K562 (cell line): ENCODE results near the gene TMEM151A. TPM values are rescaled to one million over a fixed set of nuclear protein-coding genes. Genes with fewer than 3 reads are reported as not detected.
A peak's percentile ranks its signal among the peaks of the same experiment; 100 is the strongest.

Experiments used
- ATF7 ChIP-seq: fragments of 450-650 bp; IDR thresholded peaks from 2 replicates; pipeline ENCODE4 v1.7.1; 2014; ENCODE audit warnings: mild to moderate bottlenecking, moderate library complexity
- BHLHE40 ChIP-seq: IDR thresholded peaks from 2 replicates; pipeline ENCODE4 v1.6.1; 2011; ENCODE audit warnings: low read length, improper control_type of control experiment
- CEBPG ChIP-seq, 3 experiments: fragments of 200-800 bp in 1 of 3; sonication (Bioruptor generic) in 1 of 3; sonication (generic) in 1 of 3; formaldehyde crosslinking in 1 of 3; IDR thresholded peaks in 2 of 3; conservative IDR thresholded peaks in 1 of 3; 2 replicates each; pipeline versions ENCODE4 v1.6.1 to v1.8.0; 2016 to 2022; ENCODE audit warnings: missing compliant biosample characterization in 2 of 3, missing genetic modification characterization in 2 of 3, mild to moderate bottlenecking in 1 of 3, missing genetic modification reagents in 1 of 3
- EP400 ChIP-seq: fragments of 450-650 bp; IDR thresholded peaks from 2 replicates; pipeline ENCODE4 v1.6.1; 2017; ENCODE audit warnings: antibody characterized with exemption, mild to moderate bottlenecking, moderate library complexity
- FOXM1 ChIP-seq, 2 experiments: fragments of 450-650 bp in 1 of 2; sonication (generic) in 1 of 2; formaldehyde crosslinking in 1 of 2; IDR thresholded peaks; 2 replicates each; pipeline versions ENCODE4 v1.6.1 to v1.9.0; 2017 to 2022; ENCODE audit warnings: low read depth in 2 of 2, mild to moderate bottlenecking in 2 of 2, missing genetic modification reagents in 1 of 2, moderate library complexity in 1 of 2
- HCFC1 ChIP-seq: IDR thresholded peaks from 2 replicates; pipeline ENCODE4 v1.6.1; 2012; ENCODE audit warnings: low read depth, low read length, improper control_type of control experiment
- HMG20A ChIP-seq: fragments of 450-650 bp; formaldehyde crosslinking; conservative IDR thresholded peaks from 2 replicates; pipeline ENCODE4 v1.4.0; 2020; ENCODE audit warnings: mild to moderate bottlenecking, mixed read lengths
- KLF6 ChIP-seq: fragments of 250-450 bp; sonication (Bioruptor Pico); IDR thresholded peaks from 2 replicates; pipeline ENCODE4 v1.4.0; 2020; ENCODE audit warnings: mild to moderate bottlenecking, moderate library complexity, borderline replicate concordance
- MTA2 ChIP-seq: fragments of 450-650 bp; IDR thresholded peaks from 2 replicates; pipeline ENCODE4 v1.6.1; 2016; ENCODE audit warnings: low read depth
- NR2C1 ChIP-seq, 2 experiments: fragments of 450-650 bp; IDR thresholded peaks; 2 replicates each; pipeline ENCODE4 v1.6.1; 2017; ENCODE audit warnings: mild to moderate bottlenecking in 2 of 2, antibody characterized with exemption in 1 of 2, inconsistent platforms in 1 of 2, missing compliant biosample characterization in 1 of 2, missing genetic modification characterization in 1 of 2
- OTX1 ChIP-seq: fragments of 450-650 bp; formaldehyde crosslinking; IDR thresholded peaks from 2 replicates; pipeline ENCODE4 v1.4.0; 2022; ENCODE audit warnings: mild to moderate bottlenecking
- PML ChIP-seq: IDR thresholded peaks from 2 replicates; pipeline ENCODE4 v1.6.1; 2012; ENCODE audit warnings: low read length, inconsistent platforms
- SRF ChIP-seq, 2 experiments: fragments of 250-450, 450-650 bp in 1 of 2; sonication (Bioruptor Pico) in 1 of 2; sonication (generic) in 1 of 2; formaldehyde crosslinking; IDR thresholded peaks; 2 replicates each; pipeline versions ENCODE4 v1.5.0 to v1.5.1; 2020 to 2022; ENCODE audit warnings: mild to moderate bottlenecking in 1 of 2, missing genetic modification reagents in 1 of 2
- SUPT5H ChIP-seq: fragments of 450-650 bp; IDR thresholded peaks from 2 replicates; pipeline ENCODE4 v1.6.1; 2016
- ZFPM2 ChIP-seq: fragments of 250-450 bp; sonication (Bioruptor Pico); IDR thresholded peaks from 2 replicates; pipeline ENCODE4 v1.5.1; 2022; ENCODE audit warnings: mild to moderate bottlenecking
- ZFX ChIP-seq: sonication (generic); formaldehyde crosslinking; IDR thresholded peaks from 2 replicates; pipeline ENCODE4 v1.8.0; 2022; ENCODE audit warnings: mild to moderate bottlenecking, missing genetic modification reagents, moderate library complexity
- polyA plus RNA-seq, 8 experiments: library from polyadenylated mRNA; depleted of rRNA in 4 of 8; stranded (reverse) in 5 of 8; unstranded in 3 of 8; fragments of >200 nt; fragmentation: Nextera tagmentation in 2 of 8; fragmentation: Illumina TruSeq in 1 of 8; extraction: Ambion mirVana in 2 of 8; extraction: Trizol in 1 of 8; gene quantifications; 2 replicates each; pipeline versions ENCODE4 v1.2.1 to v1.2.3, GENCODE V29; 2011 to 2014; ENCODE audit warnings: inconsistent platforms in 1 of 8, missing spikeins in 1 of 8
- total RNA-seq, 7 experiments: library from RNA; depleted of rRNA in 6 of 7; stranded (reverse); fragments of >200 nt in 6 of 7; fragmentation: Illumina TruSeq in 2 of 7; extraction: Trizol in 2 of 7; gene quantifications; 2 replicates each; pipeline versions ENCODE4 v1.2.1 to v1.2.3, GENCODE V29; 2011 to 2021; ENCODE audit warnings: low replicate concordance in 1 of 7
- TF ChIP-seq, protein P1 (sequence below): sonication (generic); formaldehyde crosslinking; IDR thresholded peaks from 2 replicates; pipeline ENCODE4 v1.8.0; 2022; ENCODE audit warnings: missing genetic modification reagents, mild to moderate bottlenecking, moderate library complexity, borderline replicate concordance
- TF ChIP-seq, protein P2 (sequence below): fragments of 450-650 bp; formaldehyde crosslinking; IDR thresholded peaks from 2 replicates; pipeline ENCODE4 v1.4.0; 2020; ENCODE audit warnings: mild to moderate bottlenecking, moderate library complexity
- TF ChIP-seq, protein P3 (sequence below): fragments of 250-450 bp; sonication (Bioruptor Pico); IDR thresholded peaks from 2 replicates; pipeline ENCODE4 v1.8.0; 2021; ENCODE audit warnings: borderline replicate concordance, mild to moderate bottlenecking, moderate library complexity; ENCODE audit not compliant: poor library complexity, severe bottlenecking
- TF ChIP-seq, protein P4 (sequence below): fragments of 250-450 bp; sonication (Bioruptor Pico); IDR thresholded peaks from 2 replicates; pipeline ENCODE4 v1.9.0; 2021; ENCODE audit warnings: mild to moderate bottlenecking

TMEM151A gene
- total and polyA plus RNA-seq, 9 of the 15 experiments (the other 6 are each of a cell fraction or from before 2014, with no cell fraction given) = not detected

DNA sequence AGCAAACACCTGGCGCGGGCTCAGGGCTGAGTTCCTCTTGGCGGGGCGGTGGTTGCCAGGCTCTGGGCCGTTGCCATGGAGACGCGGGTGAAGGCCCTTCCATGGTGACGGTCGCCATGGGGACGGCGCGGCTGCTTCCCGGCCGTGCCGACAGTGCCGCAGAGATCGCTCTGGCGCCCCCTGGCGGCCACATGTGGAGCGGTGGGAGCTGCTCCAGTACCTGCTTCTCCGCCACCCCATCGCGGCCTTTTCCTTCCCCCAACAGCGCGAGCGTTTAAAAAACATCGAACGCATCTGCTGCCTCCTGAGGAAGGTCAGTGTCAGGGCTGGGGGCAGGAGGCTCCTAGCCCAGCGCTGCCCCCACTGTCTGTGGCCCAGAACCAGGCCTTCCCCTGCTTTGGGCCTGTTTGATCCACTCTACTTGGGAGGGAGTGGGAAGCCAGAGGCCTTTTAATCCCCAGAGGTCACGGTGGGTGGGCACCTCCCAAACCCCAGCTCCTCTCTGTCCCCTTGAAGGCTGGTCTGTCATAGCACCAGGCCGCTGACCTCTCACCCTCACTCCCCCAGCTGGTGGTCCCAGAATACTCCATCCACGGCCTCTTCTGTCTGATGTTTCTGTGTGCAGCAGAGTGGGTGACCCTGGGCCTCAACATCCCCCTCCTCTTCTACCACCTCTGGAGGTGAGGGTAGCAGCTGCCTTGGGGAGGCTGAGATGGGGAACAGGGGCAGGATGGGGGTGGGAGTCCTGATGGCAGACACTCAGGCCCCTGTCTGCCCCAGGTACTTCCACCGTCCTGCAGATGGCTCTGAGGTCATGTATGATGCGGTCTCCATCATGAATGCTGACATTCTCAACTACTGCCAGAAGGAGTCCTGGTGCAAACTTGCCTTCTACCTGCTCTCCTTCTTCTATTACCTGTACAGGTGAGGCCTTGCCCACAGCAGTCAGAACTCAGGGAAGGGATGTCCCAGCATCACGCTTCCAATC lies 8.9 kb upstream of the TMEM151A start (continued):
- no peak for TF ChIP-seq KLF6
- no peak for TF ChIP-seq ZFPM2
- no peak for TF ChIP-seq FOXM1 (IDR thresholded peaks at IDR 0.05; ENCODE audit: low read depth)
- TF ChIP-seq FOXM1 (CRISPR knock-in tag; IDR thresholded peaks at IDR 0.05; ENCODE audit: low read depth) = 0 out of 2 replicates have a peak, but pooled peaks have one; percentile 7
- TF ChIP-seq ATF7 = peak; percentile 61
- no peak for TF ChIP-seq EP400
- TF ChIP-seq OTX1 (CRISPR knock-in tag) = peak; percentile 25; the same call in 1 of the 2 replicates
- no peak for TF ChIP-seq CEBPG (CRISPR knock-in tag; IDR thresholded peaks at IDR 0.05)
- no peak for TF ChIP-seq CEBPG (tag; conservative IDR thresholded peaks at IDR 0.05 in 1 of 2, IDR thresholded peaks at IDR 0.05 in 1 of 2)
- TF ChIP-seq HCFC1 = peak; percentile 65
- TF ChIP-seq MTA2 = no peak
- TF ChIP-seq NR2C1 (IDR thresholded peaks at IDR 0.05) = no peak
- no peak for TF ChIP-seq NR2C1 (tag; IDR thresholded peaks at IDR 0.05)
- TF ChIP-seq HMG20A (CRISPR knock-in tag) = no peak
- TF ChIP-seq, protein P1, sequence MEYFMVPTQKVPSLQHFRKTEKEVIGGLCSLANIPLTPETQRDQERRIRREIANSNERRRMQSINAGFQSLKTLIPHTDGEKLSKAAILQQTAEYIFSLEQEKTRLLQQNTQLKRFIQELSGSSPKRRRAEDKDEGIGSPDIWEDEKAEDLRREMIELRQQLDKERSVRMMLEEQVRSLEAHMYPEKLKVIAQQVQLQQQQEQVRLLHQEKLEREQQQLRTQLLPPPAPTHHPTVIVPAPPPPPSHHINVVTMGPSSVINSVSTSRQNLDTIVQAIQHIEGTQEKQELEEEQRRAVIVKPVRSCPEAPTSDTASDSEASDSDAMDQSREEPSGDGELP (CRISPR knock-in tag) = peak; percentile 91
- TF ChIP-seq, protein P2, sequence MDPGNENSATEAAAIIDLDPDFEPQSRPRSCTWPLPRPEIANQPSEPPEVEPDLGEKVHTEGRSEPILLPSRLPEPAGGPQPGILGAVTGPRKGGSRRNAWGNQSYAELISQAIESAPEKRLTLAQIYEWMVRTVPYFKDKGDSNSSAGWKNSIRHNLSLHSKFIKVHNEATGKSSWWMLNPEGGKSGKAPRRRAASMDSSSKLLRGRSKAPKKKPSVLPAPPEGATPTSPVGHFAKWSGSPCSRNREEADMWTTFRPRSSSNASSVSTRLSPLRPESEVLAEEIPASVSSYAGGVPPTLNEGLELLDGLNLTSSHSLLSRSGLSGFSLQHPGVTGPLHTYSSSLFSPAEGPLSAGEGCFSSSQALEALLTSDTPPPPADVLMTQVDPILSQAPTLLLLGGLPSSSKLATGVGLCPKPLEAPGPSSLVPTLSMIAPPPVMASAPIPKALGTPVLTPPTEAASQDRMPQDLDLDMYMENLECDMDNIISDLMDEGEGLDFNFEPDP (CRISPR knock-in tag) = no peak
- TF ChIP-seq BHLHE40 = peak; percentile 69
- 0 out of 4 replicates have a peak, but pooled peaks of 1 of the 2 experiments have one; percentile 26 for TF ChIP-seq SRF (CRISPR knock-in tag; IDR thresholded peaks at IDR 0.05)
- 0 out of 2 replicates have a peak, but pooled peaks have one; percentile 13 for TF ChIP-seq PML
- TF ChIP-seq SUPT5H = peak; percentile 33; the same call in 1 of the 2 replicates
- TF ChIP-seq ZFX = peak; percentile 54
- TF ChIP-seq, protein P3, sequence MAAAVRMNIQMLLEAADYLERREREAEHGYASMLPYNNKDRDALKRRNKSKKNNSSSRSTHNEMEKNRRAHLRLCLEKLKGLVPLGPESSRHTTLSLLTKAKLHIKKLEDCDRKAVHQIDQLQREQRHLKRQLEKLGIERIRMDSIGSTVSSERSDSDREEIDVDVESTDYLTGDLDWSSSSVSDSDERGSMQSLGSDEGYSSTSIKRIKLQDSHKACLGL (CRISPR knock-in tag) = no peak
- TF ChIP-seq, protein P4, sequence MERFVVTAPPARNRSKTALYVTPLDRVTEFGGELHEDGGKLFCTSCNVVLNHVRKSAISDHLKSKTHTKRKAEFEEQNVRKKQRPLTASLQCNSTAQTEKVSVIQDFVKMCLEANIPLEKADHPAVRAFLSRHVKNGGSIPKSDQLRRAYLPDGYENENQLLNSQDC (CRISPR knock-in tag) = no peak
- TF ChIP-seq, all 486 proteins: peak for 92
